ENCODE results near the gene SOCS7.

The SOCS7 gene

DNA sequence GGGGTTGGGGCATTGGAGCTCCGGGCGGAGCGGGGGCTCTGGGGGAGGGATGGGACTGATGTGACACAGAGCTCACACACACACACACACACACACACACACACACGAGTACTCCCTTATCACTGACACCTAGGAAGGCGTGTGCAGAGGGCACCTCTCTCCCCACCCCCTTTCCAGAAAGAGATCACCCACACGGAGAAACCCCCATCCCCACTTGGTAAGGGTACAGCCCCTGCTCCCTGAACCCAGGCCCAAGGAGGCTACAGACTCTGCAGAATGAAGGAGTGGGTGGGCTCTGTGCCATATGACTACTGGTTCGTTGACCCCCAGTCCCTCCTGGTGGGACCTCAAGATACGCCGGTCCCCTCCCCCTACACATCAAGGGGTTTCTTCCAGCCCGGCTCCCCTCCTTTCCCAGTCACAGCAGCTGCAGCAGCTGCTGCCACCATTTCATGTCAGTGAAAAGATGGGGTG lies 67.9 kb downstream of the SOCS7 start:
- Histone ChIP-seq H3K4me2 (ENCODE audit: low read length) (no peak overlapping the region), H3F3A (ENCODE audit: control insufficient read depth, insufficient read depth) (peaks cover 9% of the 10 kb centered on the region), H3K79me2 (ENCODE audit: control insufficient read depth, low read length) (no peaks in the 10 kb centered on the region), H3K9me3 (ENCODE audit: control insufficient read depth, insufficient read depth, low read length) (no peaks in the 10 kb centered on the region), H3K4me1 (ENCODE audit: control insufficient read depth, low read length) (peaks cover 51% of the 10 kb centered on the region), H4K20me1 (ENCODE audit: control insufficient read depth, insufficient read depth, low read depth, low read length) (no peaks in the 10 kb centered on the region), H3K27me3 (ENCODE audit: control insufficient read depth, low read length) (peaks cover 14% of the 10 kb centered on the region), H3K36me3 (ENCODE audit: control insufficient read depth, low read length) (no peaks in the 10 kb centered on the region), H3K9me2 (replicated peaks; ENCODE audit: control insufficient read depth, low read length) (no peaks in the 10 kb centered on the region), H3K4me3 (ENCODE audit: low read length) (no peak overlapping the region), H3K27ac (ENCODE audit: low read depth, low read length) (no peak overlapping the region)
- TF ChIP-seq EZH2phosphoT487 (IDR thresholded peaks at IDR 0.05; ENCODE audit: borderline replicate concordance, low read length) = no peak
- TF ChIP-seq CTCF (IDR thresholded peaks at IDR 0.05; ENCODE audit: low read depth, low read length, poor library complexity, severe bottlenecking) = no peak

DNA sequence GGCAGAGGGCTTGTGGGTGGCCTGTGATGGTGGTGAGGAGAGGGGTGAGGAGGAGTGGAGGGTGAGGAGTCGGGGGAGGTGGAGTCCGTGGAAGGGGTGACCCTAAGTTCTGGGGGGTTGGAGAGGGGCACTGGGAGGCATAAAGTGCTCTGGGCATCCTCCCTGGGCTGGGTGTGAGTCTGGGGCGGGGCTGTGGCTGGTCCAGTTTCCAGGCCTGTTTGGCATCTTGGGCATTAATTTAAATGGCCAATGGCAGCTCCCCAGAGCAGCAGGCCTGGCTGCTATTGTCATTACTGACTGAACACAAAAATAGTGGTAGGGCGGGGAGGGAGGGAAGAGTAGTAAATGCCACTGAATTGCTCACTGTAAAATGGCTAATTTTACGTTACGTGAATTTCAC lies 68.9 kb downstream of the SOCS7 start:
- no peaks in the 10 kb centered on the region for H3K36me3 ChIP-seq (ENCODE audit: control insufficient read depth, low read length)
- H3K4me1 ChIP-seq (ENCODE audit: control insufficient read depth, low read length) = peaks cover 41% of the 10 kb centered on the region
- peaks cover 9% of the 10 kb centered on the region for H3F3A ChIP-seq (ENCODE audit: control insufficient read depth, insufficient read depth)
- no peaks in the 10 kb centered on the region for H3K79me2 ChIP-seq (ENCODE audit: control insufficient read depth, low read length)
- TF ChIP-seq CTCF (IDR thresholded peaks at IDR 0.05; ENCODE audit: low read depth, low read length, poor library complexity, severe bottlenecking) = no peak
- no peak for TF ChIP-seq EZH2phosphoT487 (IDR thresholded peaks at IDR 0.05; ENCODE audit: borderline replicate concordance, low read length)
- no peak overlapping the region for H3K27ac ChIP-seq (ENCODE audit: low read depth, low read length)
- no peaks in the 10 kb centered on the region for H3K9me3 ChIP-seq (ENCODE audit: control insufficient read depth, insufficient read depth, low read length)
- no peak overlapping the region for H3K4me3 ChIP-seq (ENCODE audit: low read length)
- peaks cover 15% of the 10 kb centered on the region for H3K27me3 ChIP-seq (ENCODE audit: control insufficient read depth, low read length)
- no peak overlapping the region for H3K4me2 ChIP-seq (ENCODE audit: low read length)
- no peaks in the 10 kb centered on the region for H4K20me1 ChIP-seq (ENCODE audit: control insufficient read depth, insufficient read depth, low read depth, low read length)
- H3K9me2 ChIP-seq (replicated peaks; ENCODE audit: control insufficient read depth, low read length) = no peaks in the 10 kb centered on the region

DNA sequence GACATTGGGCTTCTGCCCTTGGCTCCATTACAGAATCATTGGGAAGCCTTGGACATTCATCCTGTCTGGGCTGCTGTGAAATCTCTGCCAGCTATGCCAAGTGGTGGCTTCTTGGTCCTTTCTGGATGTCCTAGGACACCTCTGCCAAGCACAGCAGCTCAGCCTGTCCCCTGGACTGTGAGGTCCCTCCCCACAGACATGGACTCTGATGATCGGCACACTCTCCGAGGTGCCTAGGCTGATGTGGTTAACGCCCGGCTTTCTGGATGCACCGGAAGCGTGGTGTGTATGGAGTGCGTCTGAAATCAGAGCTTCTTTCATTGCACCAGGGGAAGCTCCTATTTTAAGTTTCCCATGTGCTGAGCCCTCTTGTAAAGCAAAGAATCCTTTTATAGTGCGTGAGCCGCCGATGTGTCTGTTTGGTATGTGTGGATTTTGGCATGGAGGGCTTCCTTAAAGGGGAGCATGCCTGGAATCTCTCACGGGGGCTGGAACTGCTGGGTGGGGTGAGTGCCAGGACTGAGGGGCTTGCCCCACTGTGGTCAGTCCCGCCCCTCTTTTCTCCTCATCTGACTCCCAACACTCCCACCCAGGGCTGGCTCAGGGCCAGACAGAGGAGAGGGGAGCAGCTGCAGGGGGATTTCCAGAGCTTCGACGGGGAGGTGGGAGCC lies 69.7 kb downstream of the SOCS7 start:
- peaks cover 33% of the 10 kb centered on the region for H3K4me1 ChIP-seq (ENCODE audit: control insufficient read depth, low read length)
- H3K27me3 ChIP-seq (ENCODE audit: control insufficient read depth, low read length) = peaks cover 16% of the 10 kb centered on the region
- H3K9me3 ChIP-seq (ENCODE audit: control insufficient read depth, insufficient read depth, low read length) = no peaks in the 10 kb centered on the region
- no peak overlapping the region for H3K27ac ChIP-seq (ENCODE audit: low read depth, low read length)
- peak overlapping the region; percentile 50 for H3K4me3 ChIP-seq (ENCODE audit: low read length)
- no peaks in the 10 kb centered on the region for H3K9me2 ChIP-seq (replicated peaks; ENCODE audit: control insufficient read depth, low read length)
- no peaks in the 10 kb centered on the region for H4K20me1 ChIP-seq (ENCODE audit: control insufficient read depth, insufficient read depth, low read depth, low read length)
- H3F3A ChIP-seq (ENCODE audit: control insufficient read depth, insufficient read depth) = peaks cover 8% of the 10 kb centered on the region
- no peaks in the 10 kb centered on the region for H3K36me3 ChIP-seq (ENCODE audit: control insufficient read depth, low read length)
- no peak for TF ChIP-seq EZH2phosphoT487 (IDR thresholded peaks at IDR 0.05; ENCODE audit: borderline replicate concordance, low read length)
- TF ChIP-seq CTCF (IDR thresholded peaks at IDR 0.05; ENCODE audit: low read depth, low read length, poor library complexity, severe bottlenecking) = no peak
- peak overlapping the region; percentile 73 for H3K4me2 ChIP-seq (ENCODE audit: low read length)
- H3K79me2 ChIP-seq (ENCODE audit: control insufficient read depth, low read length) = no peaks in the 10 kb centered on the region
